ENCODE results near the gene IL1B. TPM values are rescaled to one million over a fixed set of nuclear protein-coding genes. Genes with fewer than 3 reads are reported as not detected.

The IL1B gene
- polyA plus RNA-seq, 1 donor, result 3.9 TPM

DNA sequence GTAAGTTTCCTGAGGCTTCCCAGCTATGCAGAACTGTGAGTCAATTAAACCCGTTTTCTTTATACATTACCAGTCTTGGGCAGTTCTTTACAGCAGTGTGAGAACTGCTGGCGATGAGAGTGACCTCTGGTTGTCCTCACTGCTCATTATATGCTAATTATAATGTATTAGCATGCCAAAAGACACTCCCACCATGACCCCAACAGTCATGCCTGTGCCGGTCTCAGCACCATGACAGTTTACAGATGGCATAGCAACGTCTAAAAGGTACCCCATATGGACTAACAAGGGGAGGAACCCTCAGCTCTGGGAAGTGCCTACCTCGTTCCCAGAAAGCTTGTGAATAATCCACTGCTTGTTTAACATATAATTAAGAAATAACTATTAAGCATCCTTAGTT, 44.2 kb downstream of the IL1B start:
- H3K27ac ChIP-seq (ENCODE audit: low read length), result no peak overlapping the region
- H3K4me3 ChIP-seq (ENCODE audit: low read length), result no peak overlapping the region
- H3K27me3 ChIP-seq (ENCODE audit: control insufficient read depth, insufficient read depth, low read length), result no peaks in the 10 kb centered on the region
- no CpG with 5 or more reads among the region's 5 CpGs for WGBS (ENCODE audit: insufficient coverage, low lambda C conversion rate)
- DNase-seq, result no peak
- no peaks in the 10 kb centered on the region for H3K36me3 ChIP-seq (ENCODE audit: control insufficient read depth, insufficient read depth, low read length)
- H3K4me1 ChIP-seq (ENCODE audit: control insufficient read depth, insufficient read depth, low read length), result no peaks in the 10 kb centered on the region
- H3K9me3 ChIP-seq (ENCODE audit: control insufficient read depth, low read depth, low read length), result no peaks in the 10 kb centered on the region

GRCh38 chr2:112791693-112792230, 44.8 kb downstream of the IL1B start:
- no peaks in the 10 kb centered on the region for H3K9me3 ChIP-seq (ENCODE audit: control insufficient read depth, low read depth, low read length)
- no peaks in the 10 kb centered on the region for H3K27me3 ChIP-seq (ENCODE audit: control insufficient read depth, insufficient read depth, low read length)
- no peak overlapping the region for H3K4me3 ChIP-seq (ENCODE audit: low read length)
- WGBS (ENCODE audit: insufficient coverage, low lambda C conversion rate), result no CpG with 5 or more reads among the region's 3 CpGs
- DNase-seq, result no peak
- no peaks in the 10 kb centered on the region for H3K36me3 ChIP-seq (ENCODE audit: control insufficient read depth, insufficient read depth, low read length)
- no peaks in the 10 kb centered on the region for H3K4me1 ChIP-seq (ENCODE audit: control insufficient read depth, insufficient read depth, low read length)
- H3K27ac ChIP-seq (ENCODE audit: low read length), result no peak overlapping the region

DNA sequence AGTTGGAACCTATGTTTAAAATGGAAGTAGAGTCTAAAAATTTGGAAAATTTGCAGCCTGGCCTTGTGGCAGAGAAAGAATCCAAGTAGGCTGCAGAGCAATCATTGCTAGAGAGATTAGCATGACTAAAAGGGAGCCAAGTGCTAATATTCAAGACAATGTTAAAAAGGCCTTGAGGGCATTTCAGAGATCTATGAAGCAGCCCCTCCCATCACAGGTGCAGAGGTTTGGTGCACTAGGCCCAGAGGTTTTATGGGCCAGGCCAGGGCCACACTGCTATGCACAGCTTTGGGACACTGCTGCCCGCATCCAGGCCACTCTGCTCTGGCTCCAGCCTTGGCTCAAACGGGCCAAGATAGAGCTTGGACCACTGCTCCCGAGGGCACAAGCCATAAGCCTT, 45.6 kb downstream of the IL1B start:
- no peaks in the 10 kb centered on the region for H3K36me3 ChIP-seq (ENCODE audit: control insufficient read depth, insufficient read depth, low read length)
- DNase-seq, result no peak
- no peak overlapping the region for H3K27ac ChIP-seq (ENCODE audit: low read length)
- no peaks in the 10 kb centered on the region for H3K9me3 ChIP-seq (ENCODE audit: control insufficient read depth, low read depth, low read length)
- H3K4me3 ChIP-seq (ENCODE audit: low read length), result no peak overlapping the region
- whole genome bisulfite sequencing (ENCODE audit: insufficient coverage, low lambda C conversion rate), result no CpG with 5 or more reads among the region's 3 CpGs
- H3K4me1 ChIP-seq (ENCODE audit: control insufficient read depth, insufficient read depth, low read length), result no peaks in the 10 kb centered on the region
- H3K27me3 ChIP-seq (ENCODE audit: control insufficient read depth, insufficient read depth, low read length), result no peaks in the 10 kb centered on the region

GRCh38 chr2:112790305-112790704, 46.3 kb downstream of the IL1B start:
- no peaks in the 10 kb centered on the region for H3K9me3 ChIP-seq (ENCODE audit: control insufficient read depth, low read depth, low read length)
- H3K36me3 ChIP-seq (ENCODE audit: control insufficient read depth, insufficient read depth, low read length), result no peaks in the 10 kb centered on the region
- H3K27ac ChIP-seq (ENCODE audit: low read length), result no peak overlapping the region
- no peaks in the 10 kb centered on the region for H3K4me1 ChIP-seq (ENCODE audit: control insufficient read depth, insufficient read depth, low read length)
- peak in 1 of 2 donors; percentile 31 for DNase-seq
- H3K27me3 ChIP-seq (ENCODE audit: control insufficient read depth, insufficient read depth, low read length), result no peaks in the 10 kb centered on the region
- H3K4me3 ChIP-seq (ENCODE audit: low read length), result no peak overlapping the region
- WGBS (ENCODE audit: insufficient coverage, low lambda C conversion rate), result 60% methylated on average over 1 of the region's 5 CpGs

- H3K27me3 ChIP-seq (ENCODE audit: control insufficient read depth, insufficient read depth, low read length), result no peaks in the 10 kb centered on the region
- no peak overlapping the region for H3K27ac ChIP-seq (ENCODE audit: low read length)
- H3K4me3 ChIP-seq (ENCODE audit: low read length), result no peak overlapping the region
- no peaks in the 10 kb centered on the region for H3K36me3 ChIP-seq (ENCODE audit: control insufficient read depth, insufficient read depth, low read length)
- DNase-seq, result no peak
- 83% methylated on average over 1 of the region's 1 CpG for WGBS (ENCODE audit: insufficient coverage, low lambda C conversion rate)
- no peaks in the 10 kb centered on the region for H3K4me1 ChIP-seq (ENCODE audit: control insufficient read depth, insufficient read depth, low read length)
- H3K9me3 ChIP-seq (ENCODE audit: control insufficient read depth, low read depth, low read length), result no peaks in the 10 kb centered on the region
Measured at GRCh38 chr2:112789186-112789585, 47.4 kb downstream of the IL1B start.

DNA sequence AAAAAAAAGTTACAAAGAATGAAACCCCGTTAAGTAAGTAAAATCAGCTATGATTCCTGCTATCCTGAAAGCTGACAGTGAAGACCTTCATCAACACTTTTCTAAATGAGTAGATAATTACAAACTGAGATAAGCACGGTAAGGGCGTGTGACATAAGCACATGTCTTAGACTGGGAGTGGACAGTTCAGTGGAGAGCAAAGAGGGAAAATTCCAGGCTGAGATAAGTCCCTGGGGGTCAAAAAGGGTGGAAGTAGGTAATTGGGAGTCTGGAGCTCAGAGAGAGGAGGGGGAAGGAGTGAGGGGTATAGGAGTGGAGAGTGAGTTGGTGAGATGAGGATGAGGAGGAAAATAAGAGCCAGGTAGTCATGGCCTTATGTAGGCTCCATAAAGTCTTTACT, 47.9 kb downstream of the IL1B start:
- peak in 1 of 2 donors; percentile 22 for DNase-seq
- Histone ChIP-seq H3K4me3 (ENCODE audit: low read length) (no peak overlapping the region), H3K4me1 (ENCODE audit: control insufficient read depth, insufficient read depth, low read length) (no peaks in the 10 kb centered on the region), H3K27ac (ENCODE audit: low read length) (no peak overlapping the region), H3K9me3 (ENCODE audit: control insufficient read depth, low read depth, low read length) (no peaks in the 10 kb centered on the region), H3K27me3 (ENCODE audit: control insufficient read depth, insufficient read depth, low read length) (no peaks in the 10 kb centered on the region), H3K36me3 (ENCODE audit: control insufficient read depth, insufficient read depth, low read length) (no peaks in the 10 kb centered on the region)
- WGBS (ENCODE audit: insufficient coverage, low lambda C conversion rate), result 60% methylated on average over 1 of the region's 3 CpGs

DNA sequence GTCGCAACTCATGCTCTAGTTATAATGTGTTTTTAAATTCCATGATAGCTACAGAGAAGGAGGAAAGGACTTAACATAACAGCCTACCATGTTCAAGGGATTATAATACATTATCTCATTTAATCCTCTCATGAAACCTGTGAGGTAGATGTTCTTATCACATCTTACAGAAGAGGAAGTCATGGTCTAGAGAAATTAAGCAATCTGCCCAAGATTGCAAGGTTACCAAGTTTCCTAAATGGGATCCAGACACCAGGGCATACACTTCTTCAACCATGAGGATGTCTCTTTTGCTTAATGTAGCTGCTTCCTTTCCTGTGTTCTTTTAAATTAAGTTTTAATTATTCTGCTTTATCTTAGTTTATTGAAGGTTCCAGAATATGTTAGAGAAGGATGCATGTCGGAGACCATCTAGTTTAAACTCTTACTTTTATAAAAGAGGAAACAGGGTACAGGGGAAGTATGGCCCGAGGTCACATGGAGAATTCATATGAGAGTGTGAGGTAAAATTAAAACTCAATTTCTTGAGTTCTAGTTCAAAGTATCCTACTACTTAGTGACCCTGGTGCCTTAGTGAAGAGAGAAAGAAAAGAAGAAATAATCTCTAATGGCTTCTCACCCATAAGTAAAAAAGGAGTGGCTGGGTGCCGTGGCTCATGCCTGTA, 48.7 kb downstream of the IL1B start:
- Histone ChIP-seq H3K27me3 (ENCODE audit: control insufficient read depth, insufficient read depth, low read length) (no peaks in the 10 kb centered on the region), H3K27ac (ENCODE audit: low read length) (no peak overlapping the region), H3K36me3 (ENCODE audit: control insufficient read depth, insufficient read depth, low read length) (no peaks in the 10 kb centered on the region), H3K4me3 (ENCODE audit: low read length) (no peak overlapping the region), H3K4me1 (ENCODE audit: control insufficient read depth, insufficient read depth, low read length) (no peaks in the 10 kb centered on the region), H3K9me3 (ENCODE audit: control insufficient read depth, low read depth, low read length) (no peaks in the 10 kb centered on the region)
- WGBS (ENCODE audit: insufficient coverage, low lambda C conversion rate), result 100% methylated on average over 1 of the region's 4 CpGs
- DNase-seq, result no peak

GRCh38 chr2:112787294-112787693, 49.3 kb downstream of the IL1B start:
- Histone ChIP-seq H3K4me1 (ENCODE audit: control insufficient read depth, insufficient read depth, low read length) (no peaks in the 10 kb centered on the region), H3K27me3 (ENCODE audit: control insufficient read depth, insufficient read depth, low read length) (no peaks in the 10 kb centered on the region), H3K36me3 (ENCODE audit: control insufficient read depth, insufficient read depth, low read length) (no peaks in the 10 kb centered on the region), H3K4me3 (ENCODE audit: low read length) (no peak overlapping the region), H3K27ac (ENCODE audit: low read length) (no peak overlapping the region), H3K9me3 (ENCODE audit: control insufficient read depth, low read depth, low read length) (no peaks in the 10 kb centered on the region)
- no peak for DNase-seq
- WGBS (ENCODE audit: insufficient coverage, low lambda C conversion rate), result no CpG with 5 or more reads among the region's 3 CpGs

- H3K4me1 ChIP-seq (ENCODE audit: control insufficient read depth, insufficient read depth, low read length), result no peaks in the 10 kb centered on the region
- H3K27me3 ChIP-seq (ENCODE audit: control insufficient read depth, insufficient read depth, low read length), result no peaks in the 10 kb centered on the region
- DNase-seq, result peak in 1 of 2 donors; percentile 24
- H3K27ac ChIP-seq (ENCODE audit: low read length), result no peak within 1 kb of the TSS
- no peaks in the 10 kb centered on the region for H3K36me3 ChIP-seq (ENCODE audit: control insufficient read depth, insufficient read depth, low read length)
- no peak within 1 kb of the TSS for H3K4me3 ChIP-seq (ENCODE audit: low read length)
- WGBS (ENCODE audit: insufficient coverage, low lambda C conversion rate), result 70% methylated on average over 2 of the region's 13 CpGs
- H3K9me3 ChIP-seq (ENCODE audit: control insufficient read depth, low read depth, low read length), result no peaks in the 10 kb centered on the region
Measured at GRCh38 chr2:112784199-112785189, 52.1 kb downstream of the IL1B start, which contains the start of gene IL1A. Gene IL1A (minus strand): TSS chr2:112784493. CDS start chr2:112783770, 723 bp downstream.

DNA sequence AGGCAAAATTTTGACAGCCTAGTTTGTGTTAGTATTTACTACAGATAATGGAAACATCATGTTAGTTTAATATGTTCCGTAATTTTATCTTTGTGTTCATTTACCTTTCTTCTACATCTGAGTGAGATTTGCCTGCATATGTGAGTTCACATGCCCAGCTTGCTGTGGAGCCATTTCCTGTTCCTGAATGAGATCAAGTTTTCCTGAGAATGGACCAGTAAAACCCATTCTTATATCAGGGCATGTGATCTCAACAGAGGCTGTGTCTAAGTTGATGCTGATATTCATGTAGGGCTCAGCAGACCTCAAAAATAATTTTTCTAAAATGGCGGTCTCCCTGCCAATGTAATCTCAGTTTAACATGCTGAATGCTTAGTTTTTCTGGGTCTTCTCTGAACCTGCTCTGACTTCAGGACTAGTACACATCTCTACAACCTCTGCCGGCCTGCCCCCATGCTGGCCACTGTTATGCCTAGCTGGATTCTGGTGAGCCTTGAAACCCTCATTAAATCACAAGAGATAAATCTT, 53.3 kb downstream of the IL1B start:
- H3K4me1 ChIP-seq (ENCODE audit: control insufficient read depth, insufficient read depth, low read length), result no peaks in the 10 kb centered on the region
- no peak overlapping the region for H3K27ac ChIP-seq (ENCODE audit: low read length)
- H3K27me3 ChIP-seq (ENCODE audit: control insufficient read depth, insufficient read depth, low read length), result no peaks in the 10 kb centered on the region
- no peaks in the 10 kb centered on the region for H3K36me3 ChIP-seq (ENCODE audit: control insufficient read depth, insufficient read depth, low read length)
- WGBS (ENCODE audit: insufficient coverage, low lambda C conversion rate), result 100% methylated on average over 1 of the region's 3 CpGs
- DNase-seq, result no peak
- H3K9me3 ChIP-seq (ENCODE audit: control insufficient read depth, low read depth, low read length), result no peaks in the 10 kb centered on the region
- H3K4me3 ChIP-seq (ENCODE audit: low read length), result no peak overlapping the region

Data from large intestine (tissue), 3 donors.